ENCODE results near the gene FYN. TPM values are rescaled to one million over a fixed set of nuclear protein-coding genes. Genes with fewer than 3 reads are reported as not detected.

The FYN gene
- total and polyA plus RNA-seq, 2 of the 8 experiments (the other 6 are each of a cell fraction or from before 2014, with no cell fraction given): 46.8 to 97.2 TPM

GRCh38 chr6:111679126-111679858 lies 194.0 kb downstream of the FYN start:
- no peaks in the 10 kb centered on the region for H3K79me2 ChIP-seq (ENCODE audit: control insufficient read depth in 1 of 2, insufficient read depth in 2 of 2, low read length in 2 of 2)
- H3K79me1 ChIP-seq (ENCODE audit: low read depth, low read length): no peaks in the 10 kb centered on the region
- peaks cover 0 to 7% (median under 1%) of the 10 kb centered on the region in 4 experiments; a peak in 2 of 8 replicates for H3K36me3 ChIP-seq (ENCODE audit: control insufficient read depth in 2 of 4, insufficient read depth in 4 of 4, low read length in 3 of 4)
- no peaks in the 10 kb centered on the region for H3K23me2 ChIP-seq (ENCODE audit: low read depth, low read length)
- no peak overlapping the region for H2BK20ac ChIP-seq (ENCODE audit: low read length)
- H3K9ac ChIP-seq (replicated peaks in 1 of 4; ENCODE audit: extremely low read depth in 1 of 4, low read depth in 3 of 4, low read length in 3 of 4): no peak overlapping the region
- H3K27ac ChIP-seq (ENCODE audit: low read depth, low read length): no peak overlapping the region
- no peak overlapping the region for H2BK12ac ChIP-seq (ENCODE audit: low read depth, low read length)
- H3K4me1 ChIP-seq (replicated peaks in 1 of 4; ENCODE audit: control insufficient read depth in 3 of 4, insufficient read depth in 4 of 4, low read length in 3 of 4): peaks cover 0 to 8% (median 4%) of the 10 kb centered on the region in 4 experiments; a peak in 3 of 7 replicates
- H2BK15ac ChIP-seq (ENCODE audit: low read length): no peak overlapping the region
- DNase-seq (ENCODE audit: low read depth in 1 of 2, low spot score in 2 of 2) (no peak), FAIRE-seq (no peak)
- H3K4ac ChIP-seq (replicated peaks; ENCODE audit: insufficient read length, low read depth, low read length): no peak overlapping the region
- H3K4me3 ChIP-seq (ENCODE audit: extremely low read depth in 1 of 4, insufficient read depth in 2 of 4, low read depth in 3 of 4, low read length in 4 of 4): no peak overlapping the region
- no peak overlapping the region for H3K4me2 ChIP-seq (ENCODE audit: insufficient read depth in 1 of 2, low read depth in 2 of 2, low read length in 2 of 2)
- POLR2A ChIA-PET (ENCODE audit: partially characterized antibody): interaction anchor here (0.8 to 1.0 kb wide), 2 partner anchors 8 to 229 kb away, joined by 3 read pairs; no protein-coding TSS in a partner anchor
- H4K8ac ChIP-seq (ENCODE audit: extremely low read depth, insufficient read depth, low read length): no peak overlapping the region
- no peak overlapping the region for H2BK5ac ChIP-seq (ENCODE audit: low read depth, low read length)
- peaks cover 2 to 4% of the 10 kb centered on the region in 2 experiments for H4K20me1 ChIP-seq (replicated peaks in 1 of 2; ENCODE audit: control insufficient read depth in 1 of 2, insufficient read depth in 2 of 2, low read length in 2 of 2)
- CTCF ChIA-PET (ENCODE audit: partially characterized antibody): interaction anchor here (0.7 to 1.5 kb wide), 2 partner anchors 12 to 31 kb away, joined by 3 to 6 read pairs; no protein-coding TSS in a partner anchor
- H3K56ac ChIP-seq (replicated peaks; ENCODE audit: insufficient read length, low read depth, low read length): no peak overlapping the region
- no peak overlapping the region for H3K18ac ChIP-seq (ENCODE audit: extremely low read depth, low read length)
- 84% methylated on average over 5 of the region's 5 CpGs; no CpG with 5 or more reads in 1 of the 2 experiments for WGBS, 2 experiments (ENCODE audit: extremely low coverage in 1 of 2, insufficient coverage in 1 of 2, insufficient read length in 1 of 2, insufficient replicate concordance in 2 of 2, low coverage in 1 of 2, low lambda C conversion rate in 2 of 2, missing lambda C conversion rate in 1 of 2)
- H2AFZ ChIP-seq (ENCODE audit: low read length): no peak overlapping the region
- H3K23ac ChIP-seq (ENCODE audit: insufficient read length): no peak overlapping the region
- H3K27me3 ChIP-seq (replicated peaks in 1 of 4; ENCODE audit: control insufficient read depth in 3 of 4, extremely low read depth in 1 of 4, insufficient read depth in 3 of 4, low read length in 3 of 4): no peaks in the 10 kb centered on the region
- H2AK5ac ChIP-seq (ENCODE audit: low read depth, low read length): no peak overlapping the region
- H3K14ac ChIP-seq (ENCODE audit: insufficient read length): no peak overlapping the region
- H2BK120ac ChIP-seq (replicated peaks; ENCODE audit: low read depth, low read length): no peak overlapping the region
- no peak overlapping the region for H4K5ac ChIP-seq (ENCODE audit: insufficient read length, low read depth, low read length)
- no peaks in the 10 kb centered on the region for H3K9me3 ChIP-seq (ENCODE audit: insufficient read depth in 2 of 2, low read depth in 1 of 2, low read length in 1 of 2)
- no peak overlapping the region for H4K91ac ChIP-seq (replicated peaks; ENCODE audit: insufficient read length, low read length)
- TF ChIP-seq GTF2F1 (IDR thresholded peaks at IDR 0.05; ENCODE audit: borderline replicate concordance, low read depth, low read length): no peak
- no peak for TF ChIP-seq KDM1A (IDR thresholded peaks at IDR 0.05; ENCODE audit: borderline replicate concordance, low read length)
- no peak for TF ChIP-seq TAF1 (IDR thresholded peaks at IDR 0.05; ENCODE audit: low read depth, low read length)
- TF ChIP-seq ATF2 (IDR thresholded peaks at IDR 0.05; ENCODE audit: low read length): no peak
- TF ChIP-seq RAD21 (IDR thresholded peaks at IDR 0.05 in 1 of 2, conservative IDR thresholded peaks at IDR 0.05 in 1 of 2; ENCODE audit: low read depth in 2 of 2, low read length in 2 of 2): no peak
- no peak for TF ChIP-seq RNF2 (IDR thresholded peaks at IDR 0.05; ENCODE audit: borderline replicate concordance, low read depth, low read length, missing control alignments, poor library complexity, severe bottlenecking)
- no peak for TF ChIP-seq RFX5 (IDR thresholded peaks at IDR 0.05; ENCODE audit: borderline replicate concordance, low read depth, low read length)
- TF ChIP-seq E2F6 (IDR thresholded peaks at IDR 0.05): no peak
- TF ChIP-seq POLR2A (IDR thresholded peaks at IDR 0.05; ENCODE audit: control extremely low read depth in 1 of 2, low read depth in 2 of 2, low read length in 2 of 2): no peak
